HG02852 (cell line): ENCODE results near the gene GNAL.

ENCODE experiments used
- ATAC-seq: cut with Tn5 transposase; IDR thresholded peaks from one replicate; pipeline ENCODE4 v1.9.1; 2021; ENCODE audit warnings: mild to moderate bottlenecking, moderate library complexity; ENCODE audit not compliant: unreplicated experiment

Gene GNAL

DNA sequence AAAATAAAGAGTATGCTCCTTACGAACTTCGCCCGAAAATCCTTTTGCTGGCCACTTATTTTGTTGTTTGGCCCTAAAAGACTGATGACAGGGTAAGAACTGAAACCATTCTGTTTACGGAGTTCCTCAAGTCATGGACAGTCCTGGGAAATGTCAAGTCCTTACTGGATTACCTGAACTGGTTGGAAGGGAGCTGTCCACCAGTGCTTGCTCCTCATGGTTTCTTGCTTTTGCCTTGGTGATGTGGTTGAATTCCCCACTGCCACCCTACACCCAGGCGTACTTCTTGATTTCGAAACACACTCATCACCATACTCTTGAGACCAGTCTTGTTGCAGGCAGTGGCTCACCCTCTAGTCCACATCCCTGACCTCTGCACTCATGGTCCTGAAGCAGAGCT is 113.1 kb downstream of the GNAL start:
- no peak for ATAC-seq

DNA sequence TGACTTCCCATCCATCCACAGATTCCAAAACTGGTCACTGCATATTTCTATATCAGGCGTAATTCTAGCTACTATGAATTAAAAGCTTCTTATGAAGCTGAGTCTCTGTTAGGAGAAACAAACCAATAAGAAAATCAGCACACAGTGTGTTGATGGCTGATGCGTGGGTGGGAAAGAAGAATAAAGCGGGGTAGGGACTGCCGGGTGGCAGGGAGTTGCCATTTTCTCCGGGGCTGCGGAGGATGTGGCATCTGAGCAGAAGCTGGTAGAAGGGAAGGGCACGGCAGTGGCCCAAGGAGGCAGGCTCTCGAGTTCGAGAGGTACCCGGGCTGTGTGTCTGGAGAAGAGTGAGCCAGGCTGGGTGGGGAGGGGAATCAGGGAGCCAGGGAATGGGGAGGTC is 113.5 kb downstream of the GNAL start:
- ATAC-seq, result no peak

DNA sequence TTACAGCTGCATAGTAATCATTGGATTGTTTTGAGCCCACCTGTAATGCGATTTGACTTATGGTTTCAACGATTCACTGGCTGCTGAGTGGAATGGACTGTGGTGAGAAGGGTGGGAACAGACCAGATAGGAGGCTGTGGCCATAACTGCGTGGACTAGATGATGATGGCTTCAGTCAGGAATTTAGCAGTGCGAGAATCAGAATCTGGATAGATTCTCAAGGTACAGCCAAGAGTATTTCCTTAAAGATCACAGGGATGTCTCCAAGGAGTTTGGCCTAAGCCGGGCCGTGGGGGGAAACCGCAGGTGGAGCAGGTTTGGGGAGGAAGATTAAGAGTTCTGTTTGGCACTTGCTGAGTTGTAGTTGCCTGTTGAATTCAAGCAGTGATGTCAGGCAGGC is 118.2 kb downstream of the GNAL start:
- no peak for ATAC-seq

DNA sequence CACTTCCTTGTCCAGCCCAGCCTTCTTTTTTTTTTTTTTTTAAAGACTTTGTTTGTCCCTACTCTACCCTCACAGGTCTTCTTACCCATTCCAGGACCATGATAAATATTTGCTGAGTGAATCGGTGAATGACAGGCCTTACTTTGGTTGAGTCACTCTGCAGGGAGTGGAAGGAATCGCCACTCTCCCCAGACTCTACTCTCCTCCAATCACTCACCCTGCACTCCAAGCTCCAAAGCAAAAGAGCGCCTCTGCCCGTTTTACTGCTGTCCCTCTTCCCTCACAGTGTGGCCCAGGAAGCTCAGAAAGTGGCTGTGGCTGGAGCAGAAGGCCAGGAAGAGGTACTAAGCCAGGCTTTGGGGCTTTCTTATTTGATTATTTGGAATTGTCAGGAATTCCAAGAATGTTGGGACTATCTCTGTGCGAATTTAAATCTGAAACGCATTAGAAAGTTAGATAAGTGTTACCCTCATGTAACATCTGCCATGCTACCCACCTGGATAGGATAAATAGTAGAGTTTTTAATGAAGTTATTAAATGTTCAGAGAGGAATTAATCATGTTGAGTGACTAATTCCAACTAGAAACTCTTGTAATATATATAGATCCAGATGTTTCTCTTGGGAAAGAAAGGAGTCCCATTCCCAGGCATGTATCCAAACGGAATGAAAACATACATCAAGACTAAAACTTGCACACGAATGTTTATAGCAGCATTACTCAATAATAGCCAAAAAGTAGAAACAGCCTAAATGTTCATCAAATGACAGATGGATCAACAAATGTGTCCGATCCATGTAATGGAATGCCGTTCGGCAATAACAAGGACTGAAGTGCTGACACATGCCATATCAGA is 119.2 kb downstream of the GNAL start:
- ATAC-seq, result no peak

DNA sequence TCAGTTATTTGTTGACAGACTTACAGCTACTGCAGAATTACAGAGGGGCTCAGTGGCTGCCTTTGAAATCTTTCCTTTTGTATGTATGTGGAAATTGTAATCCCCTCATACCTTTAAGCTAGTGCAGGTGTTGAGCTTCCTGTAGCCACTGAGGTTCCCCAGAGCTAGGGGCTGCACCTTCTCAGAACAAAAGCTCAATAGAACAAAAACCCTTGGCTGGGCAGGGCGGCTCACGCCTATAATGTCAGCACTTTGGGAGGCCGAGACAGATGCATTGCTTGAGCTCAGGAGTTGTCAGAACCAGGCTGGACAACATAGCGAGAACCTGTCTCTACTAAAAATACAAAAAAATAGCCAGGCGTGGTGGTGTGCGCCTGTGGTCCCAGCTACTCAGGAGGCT is 120.8 kb downstream of the GNAL start:
- ATAC-seq, result no peak

DNA sequence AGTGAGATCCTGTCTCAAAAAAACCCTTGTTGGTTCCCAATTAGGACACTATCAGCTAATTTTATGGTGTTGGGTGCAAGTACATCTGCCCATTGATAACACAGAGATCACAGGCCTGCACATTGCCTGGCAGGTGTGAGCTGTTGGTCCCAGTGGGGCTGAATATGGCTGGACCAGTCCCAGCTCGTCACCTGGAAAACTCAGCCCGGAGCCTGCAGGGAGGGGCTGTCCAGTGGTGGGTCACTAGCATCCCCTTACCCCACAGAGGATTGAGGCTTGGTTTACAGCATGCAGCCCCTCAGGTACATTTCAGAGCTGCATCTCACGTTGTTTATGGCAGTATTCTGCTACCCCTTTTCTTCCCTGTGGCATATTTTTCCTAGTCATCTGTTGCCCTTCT is 121.3 kb downstream of the GNAL start:
- ATAC-seq, result no peak

DNA sequence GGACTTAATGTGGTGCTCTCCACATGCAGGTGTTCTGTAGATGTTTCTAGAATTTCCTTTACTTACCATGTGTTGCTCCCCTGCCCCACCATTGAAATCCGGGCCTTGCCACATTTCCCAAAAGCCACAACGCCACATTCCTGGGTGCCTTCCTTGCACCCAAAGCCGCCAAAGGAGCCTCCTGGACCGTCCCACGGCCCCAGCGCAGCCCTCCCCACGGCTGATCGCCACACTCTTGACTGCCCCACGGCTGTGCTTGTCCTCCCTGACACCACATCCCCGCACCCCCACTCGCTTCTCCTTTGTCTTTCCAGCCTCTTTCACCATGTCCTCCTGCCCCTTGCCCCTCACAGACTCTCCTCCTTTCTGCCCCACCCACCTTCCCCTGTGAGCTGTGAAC is 121.9 kb downstream of the GNAL start:
- ATAC-seq, result no peak

DNA sequence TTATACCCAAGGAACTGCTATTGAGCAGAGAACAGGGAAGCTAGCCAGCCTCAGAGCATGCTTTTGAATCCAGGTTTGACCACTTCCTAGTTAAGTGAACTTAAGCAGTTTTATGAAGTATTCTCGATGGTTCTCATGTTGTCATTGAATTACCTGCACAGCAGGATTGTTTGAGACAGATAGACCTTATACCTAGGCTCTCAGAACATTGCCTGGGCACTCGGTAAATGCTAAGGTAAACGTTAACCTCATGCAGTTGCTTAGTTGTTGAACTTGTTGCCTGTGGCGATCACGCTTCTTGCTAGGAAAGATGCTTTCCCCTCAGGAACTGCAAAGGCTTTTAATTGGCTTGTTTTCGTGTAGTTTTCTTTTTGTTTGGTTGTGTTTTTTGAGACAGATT is 128.2 kb downstream of the GNAL start:
- ATAC-seq, result no peak

DNA sequence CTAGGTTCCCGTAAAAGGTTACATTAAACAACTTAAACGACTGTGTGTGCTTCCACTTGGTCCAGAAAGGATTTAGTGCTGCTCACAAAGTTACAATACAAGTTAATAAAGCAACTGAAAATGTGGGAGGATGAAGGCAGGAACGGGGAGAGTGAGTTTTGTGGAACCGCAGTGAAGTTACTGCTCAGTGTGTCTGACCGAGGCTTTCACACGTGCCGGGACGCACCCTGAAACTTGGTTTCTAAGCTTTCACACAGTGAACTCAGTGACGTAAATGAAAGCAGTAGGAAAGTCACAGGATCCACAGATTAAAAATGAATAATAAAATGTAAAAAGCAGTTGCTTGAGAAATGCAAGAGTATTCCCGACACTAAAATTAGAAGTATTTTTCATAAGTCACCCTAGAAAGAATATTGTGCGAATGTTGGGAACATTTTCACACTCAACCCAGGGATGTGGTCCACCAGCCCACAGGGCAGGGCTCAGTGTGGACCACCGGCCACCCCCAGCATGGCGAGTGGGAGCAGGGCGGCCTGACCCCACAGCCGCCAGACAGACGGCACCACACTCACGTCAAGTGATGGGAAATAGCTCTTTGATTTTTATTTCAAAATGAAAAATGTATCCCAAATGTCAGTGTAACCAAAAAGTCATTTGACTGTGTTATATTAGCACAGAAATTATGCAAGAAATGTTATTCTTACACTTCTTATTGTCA is 129.6 kb downstream of the GNAL start:
- ATAC-seq, result no peak

DNA sequence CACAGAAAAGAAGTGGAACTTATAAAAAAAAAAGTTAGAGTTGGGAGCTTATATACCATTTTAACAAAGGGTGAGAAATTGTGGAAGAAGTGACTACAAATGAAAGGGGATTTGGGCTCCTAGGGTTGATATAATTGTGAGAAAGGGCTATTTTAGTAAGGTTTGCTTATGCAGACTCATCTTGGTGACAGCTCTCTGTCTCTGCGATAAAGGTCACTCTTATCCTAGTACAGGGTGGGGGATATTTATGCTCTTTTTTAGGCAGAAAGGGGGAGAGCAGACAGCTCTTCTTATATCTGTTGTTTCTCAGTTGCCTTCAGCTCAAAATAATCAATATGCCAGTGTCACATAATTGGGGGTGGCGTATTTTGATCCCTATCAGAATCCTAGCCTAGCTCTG is 130.9 kb downstream of the GNAL start:
- no peak for ATAC-seq

DNA sequence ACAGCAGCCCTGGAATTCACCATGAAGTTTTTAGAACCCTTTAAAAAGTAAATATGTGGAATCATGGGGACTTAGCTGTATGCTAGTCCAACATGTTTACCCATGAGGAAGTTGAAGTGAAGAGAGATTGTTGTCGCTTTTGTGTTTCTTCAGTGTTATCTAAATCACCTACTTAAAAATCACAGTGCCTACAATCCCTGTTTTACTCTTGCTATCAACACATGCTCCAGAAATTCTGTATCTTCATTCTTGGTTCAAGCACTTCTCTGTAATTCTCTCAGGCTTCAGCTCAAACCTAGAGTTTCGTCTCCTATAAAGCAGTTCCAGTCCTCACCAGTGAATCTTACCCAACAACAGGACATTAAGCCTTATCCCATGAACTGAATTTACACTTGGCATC is 131.6 kb downstream of the GNAL start:
- no peak for ATAC-seq

DNA sequence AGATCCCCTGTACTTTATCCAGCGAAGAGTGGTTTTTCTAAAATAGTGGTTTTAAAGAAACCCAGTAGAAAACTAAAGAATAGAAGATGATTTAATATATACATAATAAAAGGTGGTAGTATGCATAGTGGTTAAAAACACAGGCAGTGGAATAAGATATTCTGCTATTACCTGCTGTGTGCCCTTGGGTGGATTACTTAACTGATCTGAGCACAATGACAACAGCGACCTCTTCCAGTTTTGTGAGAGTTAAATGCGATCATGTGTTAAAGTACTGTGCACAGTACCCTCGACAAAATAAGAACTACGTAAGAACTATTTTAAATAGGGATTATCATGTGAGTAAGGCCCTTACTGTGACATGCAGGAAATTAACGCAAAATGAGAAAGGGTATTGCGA is 132.1 kb downstream of the GNAL start:
- ATAC-seq, result no peak

DNA sequence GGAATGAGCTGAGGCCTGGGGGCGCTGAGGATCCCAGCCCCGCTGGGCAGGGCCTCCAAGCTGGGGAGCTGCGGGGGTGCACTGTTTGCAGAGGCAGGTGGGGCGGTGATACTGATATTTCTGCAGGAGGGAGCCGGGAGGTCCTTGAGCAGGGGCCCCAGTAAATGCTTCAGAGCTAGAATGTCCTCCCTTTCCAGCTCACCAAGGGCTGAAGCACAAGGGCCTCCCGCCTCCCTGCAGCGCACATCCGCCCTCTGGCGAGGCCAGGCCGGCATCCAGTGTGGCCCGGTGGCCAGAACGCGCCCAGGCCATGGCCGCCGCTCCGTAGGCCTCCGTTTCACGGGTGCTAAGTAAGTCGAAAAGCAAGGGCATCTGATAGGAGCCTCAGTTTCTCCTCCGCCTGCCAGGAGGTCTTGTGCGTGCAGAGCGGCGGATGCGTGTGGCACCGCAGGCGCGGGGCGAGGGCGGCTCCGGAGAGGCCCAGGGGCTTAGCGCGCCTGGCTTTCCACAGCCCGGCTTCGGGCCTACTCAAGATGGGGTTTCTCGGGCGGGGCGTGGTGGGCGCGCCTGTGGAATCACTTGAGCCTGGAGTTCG is 132.7 kb downstream of the GNAL start:
- ATAC-seq, result no peak

DNA sequence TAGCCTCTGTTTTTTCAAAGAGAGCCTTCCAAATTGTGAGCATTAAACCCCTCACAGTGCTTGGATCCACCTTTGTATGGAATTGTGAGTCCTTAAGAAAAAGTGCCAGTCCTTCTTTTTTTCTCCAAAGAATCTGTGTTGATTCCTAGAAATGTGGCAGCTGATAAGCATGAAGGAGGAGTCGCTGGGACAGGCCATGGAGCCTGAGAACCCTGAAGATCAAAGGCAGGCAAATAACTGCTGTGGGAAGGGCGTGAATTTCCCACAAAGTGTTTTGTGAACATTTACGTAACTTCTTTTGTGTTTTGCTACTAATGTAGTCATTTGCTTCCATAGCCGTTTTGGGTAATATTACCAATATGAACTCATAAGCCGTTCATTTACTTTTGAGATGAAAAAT is 134.5 kb downstream of the GNAL start:
- no peak for ATAC-seq

DNA sequence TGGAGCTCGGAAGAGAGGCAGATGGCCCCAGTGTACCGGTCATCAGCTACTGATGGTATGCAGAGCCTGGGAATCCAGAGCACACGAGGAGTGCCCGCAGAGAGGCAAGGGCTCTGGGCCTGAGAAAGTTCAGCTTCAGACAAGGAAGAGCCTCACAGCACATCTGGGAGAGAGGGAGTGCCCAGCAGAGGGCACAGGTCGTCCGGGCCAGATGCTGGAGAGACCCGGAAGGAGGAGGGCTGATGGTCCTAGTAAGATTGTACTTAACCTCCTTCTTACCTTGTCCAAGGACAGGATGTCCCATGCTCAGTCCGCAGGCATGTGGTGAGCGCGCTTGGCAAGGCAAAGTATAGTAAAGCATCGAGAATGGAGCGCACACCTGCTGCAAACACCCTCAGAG is 137.8 kb downstream of the GNAL start:
- no peak for ATAC-seq

DNA sequence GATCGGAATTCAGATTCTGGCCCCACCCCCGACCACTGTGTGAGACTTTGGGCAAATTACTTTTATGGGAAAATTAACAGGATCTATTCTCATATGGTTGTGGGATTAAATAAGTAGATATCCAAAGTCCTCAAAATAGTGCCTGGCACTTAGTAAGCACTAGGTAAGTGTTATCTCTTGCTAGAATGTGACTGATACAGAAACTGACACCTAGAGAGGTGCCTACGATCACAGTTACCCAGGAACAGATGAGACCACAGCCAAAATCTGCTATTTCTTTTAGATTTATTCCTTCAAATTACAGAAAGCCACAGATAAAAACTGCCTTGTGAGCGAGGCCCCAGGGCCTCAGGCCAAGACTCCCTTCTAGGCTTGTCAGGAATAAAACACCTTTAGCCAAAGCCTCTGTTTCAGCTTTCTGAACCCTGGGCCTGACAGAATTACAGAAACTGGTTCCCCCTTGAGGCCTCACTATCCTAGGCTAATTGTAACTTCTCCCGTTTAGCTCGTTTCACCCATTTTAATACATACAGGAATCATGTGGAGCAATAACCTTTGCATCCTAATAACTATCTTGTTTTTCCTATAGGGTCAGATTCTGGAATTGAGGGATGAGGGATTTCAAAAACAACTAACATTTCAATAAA is 139.8 kb downstream of the GNAL start:
- ATAC-seq, result no peak

DNA sequence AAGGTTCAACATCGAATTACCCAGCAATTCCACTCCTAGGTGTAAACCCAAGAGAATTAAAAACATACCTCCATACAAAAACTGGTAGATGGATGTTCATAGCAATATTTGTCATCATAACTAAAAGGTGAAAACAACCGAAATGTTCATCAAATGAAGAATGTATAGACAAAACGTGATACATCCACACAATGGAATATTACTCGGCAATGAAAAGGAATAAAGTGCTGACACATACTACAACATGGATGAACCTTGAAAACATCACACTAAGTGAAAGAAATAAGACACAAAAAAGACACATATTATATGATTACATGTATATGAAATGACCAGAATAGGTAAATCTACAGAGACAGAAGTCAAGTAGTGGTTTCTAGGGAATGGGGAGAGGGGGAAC is 141.5 kb downstream of the GNAL start:
- ATAC-seq, result no peak

DNA sequence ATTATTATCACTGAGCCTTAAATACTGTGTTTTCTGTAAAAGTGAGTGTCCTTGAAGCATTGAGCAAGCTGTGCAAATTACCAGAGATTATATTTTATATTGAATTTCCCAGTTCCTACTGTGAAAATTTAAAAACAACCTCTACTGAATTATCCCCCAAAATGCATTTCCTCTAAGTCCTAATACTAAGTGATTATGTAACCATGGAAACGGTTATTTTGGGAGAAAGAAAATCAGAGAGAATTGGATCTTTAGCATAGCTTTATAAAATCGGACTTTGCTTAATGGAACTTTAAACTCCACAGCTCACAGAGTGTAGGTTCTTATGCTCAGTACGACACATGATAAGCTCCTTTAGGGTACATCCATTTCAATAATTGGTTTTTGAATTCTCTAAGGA is 142.9 kb downstream of the GNAL start:
- ATAC-seq, result no peak

DNA sequence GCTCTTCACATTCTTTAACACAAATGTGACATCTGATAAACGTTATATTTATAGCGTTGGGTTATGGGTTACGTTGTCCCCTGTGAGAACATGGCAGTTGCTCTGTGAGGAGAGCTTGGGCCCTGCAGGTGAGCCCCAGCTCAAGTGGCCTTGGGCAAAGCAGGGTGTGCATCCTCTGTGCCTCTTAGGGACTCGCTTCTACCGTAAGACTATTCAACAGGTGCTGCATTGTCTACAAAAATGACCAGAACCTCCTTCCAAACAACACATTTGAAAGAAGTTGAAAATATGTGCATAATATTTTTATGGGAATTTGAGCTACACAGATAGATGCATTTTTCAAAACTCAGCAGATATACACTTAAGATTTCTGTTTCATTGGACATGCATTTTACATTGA is 145.7 kb downstream of the GNAL start:
- ATAC-seq, result no peak

DNA sequence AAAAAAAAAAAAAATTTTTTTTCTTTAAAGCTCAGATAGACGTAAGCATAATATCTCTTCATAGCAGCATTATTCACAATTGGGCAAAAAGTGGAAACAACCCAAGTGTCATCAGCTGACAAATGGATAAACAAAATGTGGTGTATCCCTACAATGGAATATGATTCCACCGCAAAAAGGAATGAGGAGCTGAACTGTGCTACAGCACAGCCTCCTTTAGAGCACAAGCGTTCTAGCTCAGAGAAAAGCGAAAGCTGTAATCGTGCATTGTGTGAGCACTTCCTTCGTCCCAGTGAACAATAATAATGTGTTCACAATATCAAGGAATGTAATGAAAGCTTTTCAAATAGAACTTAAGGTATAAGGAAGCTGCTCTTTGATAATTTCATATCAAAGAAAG is 150.5 kb downstream of the GNAL start:
- ATAC-seq, result no peak

DNA sequence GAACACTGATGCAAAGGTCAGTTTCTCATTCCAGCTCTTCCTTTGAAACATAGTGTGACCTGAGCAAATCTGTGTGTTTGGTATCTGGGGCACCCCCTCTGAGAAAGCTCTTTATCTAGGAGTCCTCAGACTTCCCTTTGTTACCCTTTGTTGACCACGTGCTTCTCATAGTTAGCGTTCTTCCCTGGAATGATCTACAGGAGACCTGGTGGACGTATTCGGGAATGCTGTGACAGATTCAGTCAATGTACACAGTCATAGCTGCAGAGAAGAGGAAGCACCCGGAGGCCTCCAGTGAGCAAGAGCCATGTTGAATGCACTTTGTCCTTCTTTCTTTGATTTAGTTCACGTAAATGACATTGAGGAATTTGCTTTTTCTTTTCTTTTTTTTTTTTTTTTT is 151.4 kb downstream of the GNAL start:
- ATAC-seq, result no peak

DNA sequence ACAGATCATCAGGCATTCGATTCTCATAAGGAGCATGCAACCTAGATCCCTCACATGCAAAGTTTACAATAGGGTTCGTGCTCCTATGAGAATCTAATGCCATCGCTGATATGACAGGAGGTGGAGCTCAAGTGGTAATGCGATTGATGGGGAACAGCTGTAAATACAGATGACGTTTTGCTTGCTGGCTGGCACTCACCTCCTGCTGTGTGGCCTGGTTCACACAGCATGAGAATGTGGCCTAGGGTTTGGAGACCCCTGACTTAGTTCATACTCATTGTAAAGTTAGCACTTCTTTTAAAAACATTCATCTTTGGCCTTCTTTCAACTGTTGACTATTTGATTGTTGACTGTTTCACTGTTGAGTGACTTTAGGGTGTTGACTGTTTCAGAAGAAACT is 153.5 kb downstream of the GNAL start:
- no peak for ATAC-seq
